Activated CD4-positive, CD25-positive, alpha-beta regulatory T cell treated with anti-CD3 and anti-CD28 coated beads, Interleukin-2, amount 50 U/mL, for 24 hours (primary cell): ENCODE results near the gene GDPD4.

Experiments used
- ATAC-seq, 2 donors: fragments of 150-1000 bp; cut with Tn5 transposase; one replicate each; pipeline ENCODE4 v1.10.0; 2021; ENCODE audit warnings: mild to moderate bottlenecking in 1 of 2, moderate library complexity in 1 of 2

Gene GDPD4

GRCh38 chr11:77233011-77233410, 68.5 kb downstream of the GDPD4 start:
- no peak for ATAC-seq

- no peak for ATAC-seq
Observed at GRCh38 chr11:77232242-77232641, 69.2 kb downstream of the GDPD4 start.

DNA sequence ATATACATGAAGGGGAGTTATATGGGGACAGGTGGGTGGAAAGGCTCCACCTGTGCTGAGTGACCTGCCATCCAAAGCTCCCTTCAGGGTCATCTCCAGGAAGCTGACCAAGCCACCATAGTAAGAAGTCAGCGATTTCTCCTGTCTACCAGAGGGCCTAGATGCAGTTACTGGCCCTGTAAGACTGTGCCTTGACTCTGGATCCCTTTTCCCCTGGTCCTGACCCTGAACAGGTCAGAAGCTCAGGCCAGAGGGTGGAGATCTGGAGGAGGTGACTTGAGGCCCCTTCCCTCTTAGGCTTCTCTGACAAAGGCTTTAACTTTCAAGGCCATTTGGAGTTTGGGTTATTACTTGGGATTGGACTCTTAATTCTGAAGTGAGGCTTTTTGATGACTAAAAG, 69.7 kb downstream of the GDPD4 start:
- no peak for ATAC-seq

DNA sequence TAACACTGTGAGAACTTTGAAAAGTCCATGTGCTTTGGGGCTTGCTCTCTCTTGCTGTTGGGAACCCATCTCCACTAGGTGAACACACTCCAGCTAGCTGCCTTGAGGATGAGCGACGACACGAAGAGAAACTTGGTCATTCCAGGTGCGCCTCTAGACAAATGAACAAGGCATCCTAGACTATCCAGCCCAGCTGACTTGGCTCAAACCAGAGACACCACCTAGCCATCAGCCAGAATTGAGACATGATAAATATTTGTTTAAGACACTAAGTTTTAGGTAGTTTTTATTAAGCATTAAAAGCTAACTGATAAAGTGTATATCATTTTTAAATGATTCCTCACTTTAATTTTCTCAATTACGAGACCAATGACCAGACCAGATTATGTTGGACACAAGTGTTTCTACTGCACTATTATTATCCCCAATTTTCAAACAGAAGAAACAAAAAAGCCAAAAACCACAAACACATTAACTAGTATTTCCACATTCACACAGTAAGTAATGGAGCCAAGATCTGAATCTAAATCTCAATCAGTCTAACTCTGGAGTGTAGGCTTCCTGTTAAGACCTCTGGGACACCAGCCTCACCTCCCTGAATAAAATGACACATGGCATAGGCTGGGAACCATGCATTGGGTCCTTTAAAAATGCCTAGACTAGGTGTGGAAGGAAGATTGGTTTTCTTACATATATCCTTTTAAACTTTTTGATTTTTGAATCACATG, 70.4 kb downstream of the GDPD4 start:
- ATAC-seq, result no peak

DNA sequence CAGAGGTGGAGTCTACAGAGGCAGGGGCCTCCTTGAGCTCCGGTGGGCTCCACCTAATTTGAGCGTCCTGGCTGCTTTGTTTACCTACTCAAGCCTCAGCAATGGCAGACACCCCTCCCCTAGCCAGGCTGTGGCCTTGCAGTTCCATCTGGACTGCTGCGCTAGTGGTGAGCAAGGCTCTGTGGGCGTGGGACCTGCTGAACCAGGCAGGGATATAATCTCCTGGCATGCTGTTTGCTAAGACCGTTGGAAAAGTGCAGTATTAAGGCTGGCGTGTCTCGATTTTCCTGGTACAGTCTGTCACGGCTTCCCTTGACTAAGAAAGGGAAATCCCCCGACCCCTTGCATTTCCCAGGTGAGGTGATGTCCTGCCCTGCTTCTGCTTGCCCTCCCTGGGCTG, 77.7 kb downstream of the GDPD4 start:
- no peak for ATAC-seq

- no peak for ATAC-seq
Observed at GRCh38 chr11:77217156-77217555, 84.3 kb downstream of the GDPD4 start.

DNA sequence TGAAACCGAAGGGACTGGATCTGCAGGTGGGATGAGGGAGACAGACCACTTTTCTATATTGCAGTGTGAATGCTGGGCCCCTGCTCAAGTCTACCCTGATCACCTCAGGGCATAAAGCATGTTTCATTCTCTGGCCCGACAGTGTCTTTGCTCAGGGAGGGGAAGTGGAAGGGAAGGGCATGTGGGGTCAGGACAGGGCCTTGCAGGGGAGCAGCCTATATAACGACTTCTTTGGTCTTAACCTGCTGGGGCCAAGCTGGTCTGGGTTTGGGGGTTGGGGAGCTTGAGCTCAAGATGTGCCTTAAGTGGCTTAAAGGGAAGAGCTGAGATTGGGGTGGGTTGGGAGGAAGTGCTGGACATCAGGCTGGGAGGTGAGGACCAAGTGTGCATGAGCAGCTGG, 86.4 kb downstream of the GDPD4 start:
- no peak for ATAC-seq

DNA sequence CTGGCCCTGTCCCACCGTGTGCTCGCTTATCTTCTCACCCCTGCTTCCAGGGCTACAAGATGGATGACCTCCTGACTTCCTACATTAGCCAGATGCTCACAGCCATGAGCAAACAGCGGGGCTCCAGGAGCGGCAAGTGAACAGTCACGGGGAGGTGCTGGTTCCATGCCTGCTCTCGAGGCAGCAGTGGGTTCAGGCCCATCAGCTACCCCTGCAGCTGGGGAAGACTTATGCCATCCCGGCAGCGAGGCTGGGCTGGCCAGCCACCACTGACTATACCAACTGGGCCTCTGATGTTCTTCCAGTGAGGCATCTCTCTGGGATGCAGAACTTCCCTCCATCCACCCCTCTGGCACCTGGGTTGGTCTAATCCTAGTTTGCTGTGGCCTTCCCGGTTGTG, 86.9 kb downstream of the GDPD4 start:
- ATAC-seq, result no peak

DNA sequence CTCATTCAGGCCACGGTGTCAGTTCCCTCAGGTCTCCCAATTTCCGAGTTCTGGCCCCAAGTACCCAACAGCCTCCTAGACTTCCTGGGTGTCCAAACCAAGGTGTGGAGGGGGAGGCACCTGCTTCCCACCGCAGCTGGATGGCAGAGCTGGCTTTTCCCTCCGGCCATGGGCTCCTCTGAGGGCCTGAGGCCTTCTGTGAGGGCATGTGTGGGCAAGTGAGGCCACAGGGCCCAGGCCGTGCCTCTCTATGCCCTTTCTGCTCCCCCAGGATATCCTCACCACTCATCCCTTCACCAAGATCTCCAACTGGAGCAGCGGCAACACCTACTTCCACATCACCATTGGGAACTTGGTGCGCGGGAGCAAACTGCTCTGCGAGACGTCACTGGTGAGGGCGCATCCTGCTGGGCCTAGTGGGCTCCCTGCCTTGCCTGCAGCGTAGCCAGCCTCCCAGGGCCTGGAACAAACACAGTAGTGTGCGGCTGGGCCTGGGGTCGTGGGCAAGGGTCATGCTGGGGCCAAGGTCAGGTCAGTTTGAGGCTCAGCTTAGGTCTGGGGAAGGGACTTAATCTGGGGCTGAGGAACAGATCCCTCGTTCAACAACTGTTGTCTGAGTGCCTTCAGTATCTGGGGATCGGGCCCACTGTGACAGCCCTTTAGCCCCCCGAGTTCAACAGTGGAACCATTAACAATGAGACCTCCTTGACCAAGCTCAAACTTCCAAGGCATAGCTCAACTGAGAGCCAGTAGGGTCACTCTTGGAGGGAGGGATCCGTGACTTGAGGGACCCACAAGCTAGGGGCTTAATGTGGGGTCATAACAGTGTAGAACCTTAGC, 87.7 kb downstream of the GDPD4 start:
- no peak for ATAC-seq

GRCh38 chr11:77213029-77213579, 88.4 kb downstream of the GDPD4 start:
- ATAC-seq, result no peak

- ATAC-seq, result no peak
Observed at GRCh38 chr11:77212314-77213007, 89.0 kb downstream of the GDPD4 start.

DNA sequence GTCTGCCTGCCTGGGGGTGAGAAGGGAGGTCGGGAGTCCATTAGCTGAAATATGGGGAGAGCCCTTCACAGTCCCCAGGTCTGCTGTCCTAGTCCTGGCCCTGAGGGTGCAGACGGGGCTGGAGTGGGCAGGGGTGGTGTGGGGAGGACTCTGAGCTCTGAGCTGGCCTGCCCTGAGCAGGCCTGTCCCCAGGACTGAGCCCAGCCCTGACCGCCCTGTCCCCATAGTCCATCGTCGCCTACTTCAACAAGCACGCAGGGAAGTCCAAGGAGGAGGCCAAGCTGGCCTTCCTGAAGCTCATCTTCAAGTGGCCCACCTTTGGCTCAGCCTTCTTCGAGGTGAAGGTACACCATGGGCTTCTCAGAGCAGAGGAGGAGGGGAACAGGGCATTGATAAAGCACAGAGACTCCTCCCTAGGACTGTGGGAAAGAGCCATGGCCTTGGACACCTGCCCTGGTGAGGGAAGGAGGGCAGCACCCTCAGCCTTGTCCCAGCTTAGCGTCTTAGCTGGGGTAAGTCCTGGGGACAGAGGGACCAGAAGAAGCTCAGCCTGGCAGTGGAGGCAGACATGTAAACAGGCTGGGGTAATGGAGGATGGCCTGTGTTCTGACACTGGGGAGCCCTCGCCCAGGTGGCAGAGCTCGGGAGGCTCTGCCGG, 89.8 kb downstream of the GDPD4 start:
- no peak for ATAC-seq

- no peak for ATAC-seq
Observed at GRCh38 chr11:77211040-77211451, 90.4 kb downstream of the GDPD4 start.

GRCh38 chr11:77209663-77210062, 91.8 kb downstream of the GDPD4 start:
- ATAC-seq, result no peak

DNA sequence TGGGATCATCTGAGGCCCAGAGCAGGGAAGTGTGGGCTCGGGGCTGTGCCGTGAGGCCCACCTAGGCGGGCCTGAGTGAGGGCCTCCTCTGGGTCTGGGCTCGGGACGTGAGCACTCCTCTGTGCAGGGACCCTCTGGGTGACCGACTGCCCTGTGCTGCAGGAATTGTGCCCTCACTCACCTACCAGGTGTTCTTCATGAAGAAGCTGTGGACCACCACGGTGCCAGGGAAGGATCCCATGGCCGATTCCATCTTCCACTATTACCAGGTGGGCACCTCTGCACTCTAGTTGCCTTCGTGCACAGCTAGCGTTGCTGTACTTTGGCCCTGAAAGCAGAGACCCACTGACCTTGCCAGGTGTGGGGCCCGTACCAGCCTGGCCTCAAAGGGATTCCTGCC, 93.0 kb downstream of the GDPD4 start:
- no peak for ATAC-seq

DNA sequence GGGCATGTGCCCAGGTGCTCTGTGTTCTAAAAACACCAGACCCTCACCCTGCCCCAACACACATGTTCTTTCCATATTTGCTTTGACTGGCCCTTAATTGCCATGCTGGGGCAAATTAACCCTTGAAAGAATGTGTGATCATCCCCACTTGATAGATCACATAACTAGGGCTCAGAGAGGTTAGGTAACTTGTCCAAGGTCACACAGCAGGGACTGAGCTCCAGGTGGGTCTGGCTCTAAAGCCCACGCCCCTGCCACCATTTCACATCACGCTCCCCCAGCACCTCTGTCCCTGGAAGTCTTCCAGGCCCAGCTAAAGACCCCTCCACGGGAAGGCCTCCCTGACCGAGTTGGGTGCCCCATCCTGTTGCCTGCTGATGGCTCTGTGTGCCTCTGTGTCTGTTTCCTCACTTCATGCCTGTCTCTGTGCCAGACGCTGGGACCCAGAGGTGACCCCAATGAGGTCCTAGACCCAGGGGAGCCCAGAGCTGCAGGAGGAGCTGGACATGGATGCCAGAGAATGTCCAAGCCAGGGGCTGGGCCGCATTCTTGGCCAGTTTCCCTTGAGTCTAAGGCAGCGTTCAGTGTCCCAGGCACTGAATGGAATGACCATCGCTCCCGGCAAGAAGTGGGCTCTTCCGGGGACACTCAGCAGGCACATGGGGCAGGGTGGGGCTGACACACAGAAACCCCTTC, 93.7 kb downstream of the GDPD4 start:
- no peak for ATAC-seq

- no peak for ATAC-seq
Observed at GRCh38 chr11:77207019-77207485, 94.4 kb downstream of the GDPD4 start.

DNA sequence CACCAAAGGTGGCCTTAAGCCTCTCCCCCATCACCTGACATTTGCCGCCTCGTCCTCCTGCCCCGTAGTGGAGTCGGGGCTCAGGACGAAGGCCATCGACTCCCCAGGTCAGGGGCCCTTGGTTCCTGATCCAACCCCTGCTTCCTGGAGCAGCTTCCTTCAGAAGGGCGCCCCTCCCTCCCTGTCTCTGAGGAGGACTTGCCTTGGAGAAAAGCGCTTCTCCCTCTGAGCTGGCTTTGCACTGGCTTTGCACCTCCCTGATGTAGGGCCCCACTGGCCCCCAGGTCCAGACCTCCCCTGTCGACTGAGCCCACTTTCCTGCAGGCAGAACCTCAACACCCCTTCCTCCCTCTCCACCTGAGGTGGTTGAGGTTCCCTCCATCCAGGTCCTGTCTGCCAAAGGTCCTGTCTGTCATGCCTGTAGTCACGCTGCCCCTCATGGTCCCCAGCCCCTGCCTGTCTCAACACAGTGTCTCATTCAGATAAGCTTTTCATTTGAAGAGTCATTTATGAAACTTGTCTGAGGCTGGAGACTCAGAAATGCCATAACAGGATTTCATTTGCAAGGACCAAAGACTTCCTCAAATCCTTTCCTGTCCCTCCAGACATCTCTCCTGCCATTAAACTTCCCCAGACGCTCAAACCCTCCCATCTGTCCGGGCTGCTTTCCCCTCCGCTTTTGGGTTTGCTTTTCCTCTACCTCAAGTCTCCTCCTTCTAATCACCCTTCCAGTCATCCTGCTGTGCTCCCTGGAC, 95.0 kb downstream of the GDPD4 start:
- no peak for ATAC-seq

- no peak for ATAC-seq
Observed at GRCh38 chr11:77205467-77206263, 95.8 kb downstream of the GDPD4 start.

- no peak for ATAC-seq
Observed at GRCh38 chr11:77204754-77205466, 96.6 kb downstream of the GDPD4 start.
